ENCODE measurements around the gene RAB31.
"Not testable (repeated sequence)": the region's sequence is repeated elsewhere in the genome, so short reads cannot be mapped to it uniquely, and the experiment has no call there.

The RAB31 gene

GRCh38 chr18:9898792-9899549, 190.9 kb downstream of the RAB31 start:
- DNase-seq = no peak

- not testable (repeated sequence) for DNase-seq
These were observed 191.4 kb downstream of the RAB31 start for GRCh38 chr18:9899550-9899930.

- DNase-seq = no peak
These were observed 192.6 kb downstream of the RAB31 start for GRCh38 chr18:9900699-9901098.

- DNase-seq = no peak
These were observed 193.3 kb downstream of the RAB31 start for GRCh38 chr18:9901377-9901776.

- DNase-seq = not testable (repeated sequence)
These were observed 194.2 kb downstream of the RAB31 start for GRCh38 chr18:9902264-9902663.

- DNase-seq = no peak
These were observed 194.7 kb downstream of the RAB31 start for GRCh38 chr18:9902832-9903231.

GRCh38 chr18:9905401-9905922, 197.4 kb downstream of the RAB31 start:
- DNase-seq = no peak

GRCh38 chr18:9906481-9906880, 198.4 kb downstream of the RAB31 start:
- no peak for DNase-seq

GRCh38 chr18:9907867-9908266, 199.8 kb downstream of the RAB31 start:
- DNase-seq = no peak

- no peak for DNase-seq
These were observed 202.0 kb downstream of the RAB31 start for GRCh38 chr18:9910071-9910470.

GRCh38 chr18:9910661-9911060, 202.6 kb downstream of the RAB31 start:
- DNase-seq = no peak

GRCh38 chr18:9911226-9911625, 203.1 kb downstream of the RAB31 start:
- DNase-seq = no peak

Data from CD4-positive, alpha-beta T cell treated with Interleukin-10 for 1 hour (primary cell).